Esophagus (tissue), 2 donors: ENCODE data around the gene ELOVL5. TPM values are rescaled to one million over a fixed set of nuclear protein-coding genes. Genes with fewer than 3 reads are reported as not detected.

ENCODE experiments used
- H3K27ac ChIP-seq, 2 donors: one replicate each; pipeline ENCODE4 v1.5.1; 2013; ENCODE audit warnings: low read depth in 2 of 2, mild to moderate bottlenecking in 2 of 2, inconsistent platforms in 1 of 2, low read length in 1 of 2, moderate library complexity in 1 of 2
- H3K27me3 ChIP-seq, 2 donors: one replicate each; pipeline ENCODE4 v1.6.1; 2013; ENCODE audit warnings: low read length in 2 of 2, control low read depth in 1 of 2, mild to moderate bottlenecking in 1 of 2; ENCODE audit not compliant: insufficient read depth in 2 of 2, control insufficient read depth in 1 of 2
- H3K36me3 ChIP-seq, 2 donors: one replicate each; pipeline ENCODE4 v1.6.1; 2013; ENCODE audit warnings: low read length in 1 of 2; ENCODE audit not compliant: control insufficient read depth in 2 of 2, insufficient read depth in 2 of 2
- H3K4me1 ChIP-seq, 2 donors: one replicate each; pipeline ENCODE4 v1.6.1; 2013; ENCODE audit warnings: low read length in 1 of 2; ENCODE audit not compliant: control insufficient read depth in 2 of 2, insufficient read depth in 2 of 2
- H3K4me3 ChIP-seq, 2 donors: one replicate each; pipeline ENCODE4 v1.5.1; 2013; ENCODE audit warnings: low read length in 2 of 2, mild to moderate bottlenecking in 2 of 2, low read depth in 1 of 2, moderate library complexity in 1 of 2
- H3K9me3 ChIP-seq, 2 donors: one replicate each; pipeline ENCODE4 v1.6.1; 2013; ENCODE audit warnings: mild to moderate bottlenecking in 2 of 2, low read depth in 1 of 2, low read length in 1 of 2, moderate library complexity in 1 of 2; ENCODE audit not compliant: control insufficient read depth in 2 of 2, insufficient read depth in 1 of 2
- WGBS, 2 donors: extraction: QIAGEN DNeasy Blood & Tissue Kit; methylation state at CpG; one replicate each; pipeline ENCODE4 v1.1.7; 2013; 5-methylcytosine and 5-hydroxymethylcytosine counted together
- polyA plus RNA-seq, 2 donors: library from polyadenylated mRNA; stranded (reverse); fragments of 200-250 nt; gene quantifications; one replicate each; pipeline ENCODE4 v1.2.3, GENCODE V29; 2013
- donor health status: healthy with polysubstance abuse.
- donor health status: Bipolar disorder and iron deficiency.

Gene ELOVL5
- polyA plus RNA-seq, 2 donors, result 9.5 to 20.1 TPM

- 65 to 66% methylated on average over 2 of the region's 2 CpGs for WGBS, 2 donors
- Histone ChIP-seq H3K27ac (no peak overlapping the region), H3K27me3 (no peaks in the 10 kb centered on the region), H3K4me1 (peaks cover 0 to 6% of the 10 kb centered on the region in 2 donors), H3K4me3 (no peak overlapping the region), H3K36me3 (peaks cover 0 to 5% of the 10 kb centered on the region in 2 donors), H3K9me3 (no peaks in the 10 kb centered on the region)
Observed at GRCh38 chr6:53290537-53291510, 57.9 kb downstream of the ELOVL5 start.

GRCh38 chr6:53287336-53288225, 61.2 kb downstream of the ELOVL5 start:
- Histone ChIP-seq H3K36me3 (peaks cover 0 to 3% of the 10 kb centered on the region in 2 donors), H3K4me3 (no peak overlapping the region), H3K4me1 (peaks cover 0 to 2% of the 10 kb centered on the region in 2 donors), H3K27ac (no peak overlapping the region), H3K27me3 (no peaks in the 10 kb centered on the region), H3K9me3 (no peaks in the 10 kb centered on the region)
- WGBS, 2 donors, result 70 to 79% methylated on average over 9 of the region's 9 CpGs

GRCh38 chr6:53284901-53285300, 63.8 kb downstream of the ELOVL5 start:
- no peak overlapping the region for H3K4me3 ChIP-seq
- H3K4me1 ChIP-seq, result peaks cover 0 to 2% of the 10 kb centered on the region in 2 donors
- no peaks in the 10 kb centered on the region for H3K9me3 ChIP-seq
- H3K27me3 ChIP-seq, result no peaks in the 10 kb centered on the region
- peaks cover 0 to 3% of the 10 kb centered on the region in 2 donors for H3K36me3 ChIP-seq
- no peak overlapping the region for H3K27ac ChIP-seq
- WGBS, 2 donors, result 83 to 87% methylated on average over 4 of the region's 4 CpGs

GRCh38 chr6:53282741-53283140, 66.0 kb downstream of the ELOVL5 start:
- Histone ChIP-seq H3K27me3 (no peaks in the 10 kb centered on the region), H3K9me3 (no peaks in the 10 kb centered on the region), H3K4me1 (peaks cover 0 to under 1% of the 10 kb centered on the region in 2 donors), H3K27ac (no peak overlapping the region), H3K36me3 (peaks cover 0 to under 1% of the 10 kb centered on the region in 2 donors), H3K4me3 (no peak overlapping the region)
- WGBS, 2 donors, result 52 to 57% methylated on average over 2 of the region's 2 CpGs

GRCh38 chr6:53282234-53282633, 66.5 kb downstream of the ELOVL5 start:
- Histone ChIP-seq H3K27me3 (no peaks in the 10 kb centered on the region), H3K36me3 (no peaks in the 10 kb centered on the region), H3K4me1 (no peaks in the 10 kb centered on the region), H3K9me3 (no peaks in the 10 kb centered on the region), H3K27ac (peak overlapping the region in 1 of 2 donors; percentile 7), H3K4me3 (no peak overlapping the region)
- WGBS, 2 donors, result 76 to 88% methylated on average over 2 of the region's 2 CpGs

GRCh38 chr6:53281518-53282215, 67.1 kb downstream of the ELOVL5 start:
- Histone ChIP-seq H3K27me3 (no peaks in the 10 kb centered on the region), H3K4me3 (no peak overlapping the region), H3K4me1 (no peaks in the 10 kb centered on the region), H3K9me3 (no peaks in the 10 kb centered on the region), H3K36me3 (no peaks in the 10 kb centered on the region), H3K27ac (no peak overlapping the region)
- 72 to 76% methylated on average over 3 of the region's 3 CpGs for WGBS, 2 donors

GRCh38 chr6:53280207-53280606, 68.5 kb downstream of the ELOVL5 start:
- Histone ChIP-seq H3K9me3 (no peaks in the 10 kb centered on the region), H3K27me3 (no peaks in the 10 kb centered on the region), H3K36me3 (no peaks in the 10 kb centered on the region), H3K27ac (no peak overlapping the region), H3K4me1 (no peaks in the 10 kb centered on the region), H3K4me3 (no peak overlapping the region)
- 80 to 94% methylated on average over 2 of the region's 2 CpGs for WGBS, 2 donors

GRCh38 chr6:53279293-53279692, 69.5 kb downstream of the ELOVL5 start:
- no peak overlapping the region for H3K4me3 ChIP-seq
- 73 to 75% methylated on average over 3 of the region's 3 CpGs for WGBS, 2 donors

GRCh38 chr6:53273370-53273769, 75.4 kb downstream of the ELOVL5 start:
- Histone ChIP-seq H3K27me3 (no peaks in the 10 kb centered on the region), H3K36me3 (peaks cover 0 to 8% of the 10 kb centered on the region in 2 donors)
- WGBS, 2 donors, result 76 to 80% methylated on average over 4 of the region's 4 CpGs

More at GRCh38 chr6:53279293-53279692, 69.5 kb downstream of the ELOVL5 start:
- Histone ChIP-seq H3K36me3 (no peaks in the 10 kb centered on the region), H3K4me1 (no peaks in the 10 kb centered on the region), H3K27me3 (no peaks in the 10 kb centered on the region), H3K9me3 (no peaks in the 10 kb centered on the region), H3K27ac (no peak overlapping the region)

More at GRCh38 chr6:53273370-53273769, 75.4 kb downstream of the ELOVL5 start:
- Histone ChIP-seq H3K4me3 (no peak overlapping the region), H3K4me1 (no peaks in the 10 kb centered on the region), H3K27ac (no peak overlapping the region), H3K9me3 (no peaks in the 10 kb centered on the region)
